ENCODE data around the gene KRTAP10-2.
"Not testable (repeated sequence)": the region's sequence is repeated elsewhere in the genome, so short reads cannot be mapped to it uniquely, and the experiment has no call there.

Gene KRTAP10-2, protein sequence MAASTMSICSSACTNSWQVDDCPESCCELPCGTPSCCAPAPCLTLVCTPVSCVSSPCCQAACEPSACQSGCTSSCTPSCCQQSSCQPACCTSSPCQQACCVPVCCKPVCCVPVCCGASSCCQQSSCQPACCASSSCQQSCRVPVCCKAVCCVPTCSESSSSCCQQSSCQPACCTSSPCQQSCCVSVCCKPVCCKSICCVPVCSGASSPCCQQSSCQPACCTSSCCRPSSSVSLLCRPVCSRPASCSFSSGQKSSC

DNA sequence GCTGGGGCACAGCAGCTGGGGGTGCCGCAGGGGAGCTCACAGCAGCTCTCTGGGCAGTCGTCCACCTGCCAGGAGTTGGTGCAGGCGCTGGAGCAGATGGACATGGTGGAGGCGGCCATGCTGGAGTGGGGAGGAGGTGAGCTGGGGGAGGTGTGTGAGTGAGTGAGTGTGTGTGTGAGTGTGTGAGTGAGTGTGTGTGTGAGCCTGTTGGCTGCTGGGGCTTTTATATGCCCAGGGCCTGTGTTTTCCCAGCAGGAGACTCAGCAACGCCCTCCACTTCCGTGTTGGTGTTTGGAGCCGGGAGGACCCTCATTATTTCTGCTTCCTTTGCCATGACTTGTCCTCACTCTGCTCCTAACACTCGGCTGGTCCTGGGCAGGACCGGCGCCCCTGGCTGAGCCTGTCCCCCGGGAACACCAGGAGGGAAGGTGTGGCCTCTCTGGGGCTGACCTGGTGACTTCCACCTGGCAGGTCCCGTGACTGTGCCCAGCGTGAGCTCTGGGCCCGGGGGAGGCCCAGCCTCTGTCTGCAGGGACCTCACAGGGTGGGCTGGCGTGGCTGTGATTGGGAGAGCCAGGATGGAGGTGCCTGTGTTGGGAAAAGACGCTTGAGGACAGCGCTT, at the start of gene KRTAP10-2:
Gene KRTAP10-2 (minus strand): TSS at position 166 of the 622 bp plus-strand sequence. CDS start 47 bp downstream, at position 119.
- peaks cover 3% of the 10 kb centered on the region; the same call in 1 of the 2 replicates for H3K9me3 ChIP-seq (ENCODE audit: low read depth, low read length)
- DNase-seq (ENCODE audit: low read depth, low spot score): no peak
- TF ChIP-seq FOXP2 (optimal IDR thresholded peaks at IDR 0.05; ENCODE audit: control extremely low read depth, extremely low read length, insufficient read depth) (no peak), EZH2 (IDR thresholded peaks at IDR 0.05) (no peak)
- no peaks in the 10 kb centered on the region for H3K36me3 ChIP-seq (ENCODE audit: insufficient read depth, low read length)
- no peak within 1 kb of the TSS for H3K27ac ChIP-seq
- no peak within 1 kb of the TSS for H3K4me3 ChIP-seq
- H3K9ac ChIP-seq (ENCODE audit: insufficient read length): no peak within 1 kb of the TSS

DNA sequence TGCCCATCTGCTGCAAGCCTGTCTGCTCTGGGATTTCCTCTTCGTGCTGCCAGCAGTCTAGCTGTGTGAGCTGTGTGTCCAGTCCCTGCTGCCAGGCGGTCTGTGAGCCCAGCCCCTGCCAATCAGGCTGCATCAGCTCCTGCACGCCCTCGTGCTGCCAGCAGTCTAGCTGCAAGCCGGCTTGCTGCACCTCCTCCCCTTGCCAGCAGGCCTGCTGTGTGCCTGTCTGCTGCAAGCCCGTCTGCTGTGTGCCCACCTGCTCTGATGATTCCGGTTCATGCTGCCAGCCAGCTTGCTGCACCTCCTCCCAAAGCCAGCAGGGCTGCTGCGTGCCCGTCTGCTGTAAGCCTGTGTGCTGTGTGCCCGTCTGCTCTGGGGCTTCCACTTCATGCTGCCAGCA, 49.8 kb upstream of the KRTAP10-2 start:
- H3K9ac ChIP-seq (ENCODE audit: insufficient read length); H3K4me3 ChIP-seq; H3K27ac ChIP-seq; DNase-seq (ENCODE audit: low read depth, low spot score); H3K9me3 ChIP-seq (ENCODE audit: low read depth, low read length): not testable (repeated sequence)
- H3K36me3 ChIP-seq (ENCODE audit: insufficient read depth, low read length): peaks cover 17% of the 10 kb centered on the region

DNA sequence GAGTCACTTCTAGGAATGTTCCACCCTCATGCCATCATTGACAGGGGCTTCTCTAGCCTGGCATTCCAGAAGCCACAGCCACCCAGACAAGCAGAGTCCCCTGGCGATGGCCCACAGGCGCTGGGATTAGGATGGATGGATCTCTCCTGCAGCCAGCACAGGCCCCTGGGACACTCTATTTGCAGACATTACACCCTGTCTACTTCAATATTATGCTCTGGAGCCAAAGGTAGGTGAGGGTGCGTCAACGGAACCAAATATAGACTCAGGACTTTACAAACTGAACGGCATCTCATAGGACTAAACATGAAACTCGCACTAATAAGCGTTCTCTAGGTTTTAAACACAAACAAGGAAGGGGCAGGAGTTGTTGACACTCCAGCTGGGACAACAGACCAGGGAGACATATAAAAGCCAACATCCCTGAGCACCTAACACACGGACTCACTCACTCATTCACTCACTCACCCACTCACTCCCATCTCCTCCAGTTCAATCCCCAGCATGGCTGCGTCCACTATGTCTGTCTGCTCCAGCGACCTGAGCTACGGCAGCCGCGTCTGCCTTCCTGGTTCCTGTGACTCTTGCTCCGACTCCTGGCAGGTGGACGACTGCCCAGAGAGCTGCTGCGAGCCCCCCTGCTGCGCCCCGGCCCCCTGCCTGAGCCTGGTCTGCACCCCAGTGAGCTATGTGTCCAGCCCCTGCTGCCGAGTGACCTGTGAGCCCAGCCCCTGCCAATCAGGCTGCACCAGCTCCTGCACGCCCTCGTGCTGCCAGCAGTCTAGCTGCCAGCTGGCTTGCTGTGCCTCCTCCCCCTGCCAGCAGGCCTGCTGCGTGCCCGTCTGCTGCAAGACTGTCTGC, 49.0 kb upstream of the KRTAP10-2 start, which contains the start of gene KRTAP10-7:
Gene KRTAP10-7 (plus strand): TSS at position 480 of the 861 bp plus-strand sequence. CDS start 25 bp downstream, at position 505.
- H3K36me3 ChIP-seq (ENCODE audit: insufficient read depth, low read length): peaks cover 13% of the 10 kb centered on the region
- not testable (repeated sequence) for DNase-seq (ENCODE audit: low read depth, low spot score); H3K9me3 ChIP-seq (ENCODE audit: low read depth, low read length); H3K4me3 ChIP-seq; H3K27ac ChIP-seq; H3K9ac ChIP-seq (ENCODE audit: insufficient read length)

DNA sequence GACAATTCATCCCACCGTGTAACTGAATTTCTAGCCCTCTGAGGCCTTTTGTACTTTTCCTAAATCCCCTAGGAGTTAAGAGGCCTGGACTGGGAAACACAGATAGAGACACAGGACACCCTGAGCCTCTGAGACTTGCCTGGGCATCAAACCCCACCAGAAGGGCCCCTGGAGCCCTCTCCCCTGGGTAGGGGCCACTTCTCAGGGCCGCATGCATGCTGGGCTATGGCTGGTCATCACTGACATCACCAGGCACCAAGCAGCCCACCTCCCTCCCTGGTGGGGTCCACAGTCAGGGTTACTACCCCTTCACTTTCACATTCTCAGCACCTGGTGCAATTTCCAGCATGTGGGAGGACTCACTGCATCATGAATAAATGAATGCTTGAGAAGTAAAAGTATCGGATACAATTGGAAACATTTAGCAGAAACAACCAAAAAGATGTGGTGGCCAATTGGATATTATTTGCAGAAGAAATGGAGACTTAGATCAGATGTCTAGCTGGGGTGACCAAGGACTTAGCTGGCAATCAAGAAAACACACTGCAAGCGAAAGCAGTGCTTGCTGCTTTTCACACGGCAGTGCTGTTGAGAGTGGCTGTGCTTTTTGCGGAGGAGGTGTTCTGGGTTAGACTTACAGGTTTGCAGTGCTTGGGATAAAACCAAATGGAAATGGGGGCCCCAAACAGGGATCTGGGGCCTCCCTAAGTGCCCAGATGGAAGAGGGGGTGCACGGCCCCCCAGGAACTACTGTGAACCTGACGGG, 48.1 kb upstream of the KRTAP10-2 start:
- no peak for TF ChIP-seq POLR2AphosphoS5 (IDR thresholded peaks at IDR 0.05; ENCODE audit: borderline replicate concordance, low read depth, low read length)
- no peak for TF ChIP-seq EZH2 (IDR thresholded peaks at IDR 0.05)
- TF ChIP-seq FOXP2 (optimal IDR thresholded peaks at IDR 0.05; ENCODE audit: control extremely low read depth, extremely low read length, insufficient read depth): no peak
- Histone ChIP-seq H3K9ac (ENCODE audit: insufficient read length) (no peak overlapping the region), H3K27ac (no peak overlapping the region), H3K9me3 (ENCODE audit: low read depth, low read length) (no peaks in the 10 kb centered on the region), H3K36me3 (ENCODE audit: insufficient read depth, low read length) (peaks cover 8% of the 10 kb centered on the region), H3K4me3 (no peak overlapping the region)
- no peak for DNase-seq (ENCODE audit: low read depth, low spot score)

DNA sequence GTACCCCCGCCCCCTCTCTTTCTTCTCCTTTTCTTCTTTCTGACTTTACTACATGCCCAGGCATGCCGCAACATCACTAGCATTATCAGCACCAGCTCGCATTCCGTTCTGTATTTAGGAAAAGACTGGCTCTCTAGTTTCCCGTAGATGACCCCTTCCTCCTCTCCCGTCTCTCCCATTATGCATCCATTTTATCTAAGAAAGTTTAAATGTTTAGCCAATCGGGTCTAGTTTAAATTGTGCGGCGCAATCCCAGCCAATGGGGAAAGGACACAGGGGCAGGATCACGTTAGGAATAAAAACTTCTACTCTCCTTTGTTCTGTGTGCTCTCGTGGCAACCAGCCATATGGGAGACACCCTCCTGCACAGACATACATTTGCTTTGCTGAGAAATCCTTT, 46.8 kb upstream of the KRTAP10-2 start:
- Histone ChIP-seq H3K9me3 (ENCODE audit: low read depth, low read length) (no peaks in the 10 kb centered on the region), H3K4me3 (no peak overlapping the region), H3K27ac (no peak overlapping the region), H3K36me3 (ENCODE audit: insufficient read depth, low read length) (no peaks in the 10 kb centered on the region), H3K9ac (ENCODE audit: insufficient read length) (no peak overlapping the region)
- no peak for DNase-seq (ENCODE audit: low read depth, low spot score)
- TF ChIP-seq EZH2 (IDR thresholded peaks at IDR 0.05): no peak
- no peak for TF ChIP-seq FOXP2 (optimal IDR thresholded peaks at IDR 0.05; ENCODE audit: control extremely low read depth, extremely low read length, insufficient read depth)
- TF ChIP-seq POLR2AphosphoS5 (IDR thresholded peaks at IDR 0.05; ENCODE audit: borderline replicate concordance, low read depth, low read length): no peak

DNA sequence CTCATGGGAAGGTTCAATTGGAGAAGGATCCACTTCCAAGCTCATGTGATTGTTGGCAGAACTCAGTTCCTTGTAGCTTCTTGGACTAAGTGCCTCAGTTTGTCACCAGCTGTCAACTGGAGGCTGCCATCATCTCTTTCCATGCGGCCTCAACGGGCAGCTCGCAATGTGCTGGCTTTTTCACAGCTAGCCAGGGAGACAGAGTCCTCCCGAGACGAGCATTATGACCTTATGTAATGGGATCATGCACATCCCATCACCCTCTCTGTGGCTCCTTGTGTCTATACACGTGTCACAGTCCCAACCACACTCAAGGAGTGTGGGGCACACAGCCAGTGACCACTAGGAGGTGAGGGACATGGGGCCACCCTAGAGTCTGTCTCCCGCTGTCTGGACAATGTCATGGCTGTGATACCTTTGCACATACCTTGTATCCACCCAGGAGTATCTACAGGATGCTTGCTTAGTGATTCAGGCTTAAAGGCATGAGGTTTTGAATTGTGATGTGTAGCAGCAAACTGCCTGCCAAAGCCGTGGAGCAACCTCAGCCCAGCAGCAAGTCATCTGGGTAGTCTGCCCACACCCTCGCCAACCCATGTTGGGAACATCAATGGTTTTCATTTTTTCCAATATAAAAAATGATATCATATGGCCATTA, 44.9 kb upstream of the KRTAP10-2 start:
- no peak overlapping the region for H3K27ac ChIP-seq
- DNase-seq (ENCODE audit: low read depth, low spot score): no peak
- TF ChIP-seq EZH2 (IDR thresholded peaks at IDR 0.05): no peak
- TF ChIP-seq FOXP2 (optimal IDR thresholded peaks at IDR 0.05; ENCODE audit: control extremely low read depth, extremely low read length, insufficient read depth): no peak
- TF ChIP-seq POLR2AphosphoS5 (IDR thresholded peaks at IDR 0.05; ENCODE audit: borderline replicate concordance, low read depth, low read length): no peak

DNA sequence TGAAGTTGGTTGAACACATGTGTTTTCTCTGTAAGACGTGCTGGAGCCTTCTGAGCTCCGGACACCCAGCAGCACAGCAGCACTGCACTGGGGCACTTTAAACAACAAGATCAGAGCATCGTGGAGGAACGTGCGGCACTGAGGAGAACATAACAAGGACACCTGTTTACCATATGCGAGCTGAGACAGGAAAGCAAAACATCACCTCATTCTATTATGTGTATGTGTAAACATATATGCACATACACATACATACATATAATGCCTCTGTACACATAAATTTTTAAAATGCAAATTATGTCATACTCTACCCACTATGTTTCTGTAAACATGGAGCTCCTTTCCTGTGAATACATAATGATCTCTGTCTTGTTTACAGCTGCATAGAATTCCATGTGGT, 44.2 kb upstream of the KRTAP10-2 start:
- no peak for DNase-seq (ENCODE audit: low read depth, low spot score)
- Histone ChIP-seq H3K4me3 (no peak overlapping the region), H3K9me3 (ENCODE audit: low read depth, low read length) (no peaks in the 10 kb centered on the region), H3K36me3 (ENCODE audit: insufficient read depth, low read length) (no peaks in the 10 kb centered on the region), H3K27ac (no peak overlapping the region), H3K9ac (ENCODE audit: insufficient read length) (no peak overlapping the region)
- TF ChIP-seq FOXP2 (optimal IDR thresholded peaks at IDR 0.05; ENCODE audit: control extremely low read depth, extremely low read length, insufficient read depth) (no peak), POLR2AphosphoS5 (IDR thresholded peaks at IDR 0.05; ENCODE audit: borderline replicate concordance, low read depth, low read length) (no peak), EZH2 (IDR thresholded peaks at IDR 0.05) (no peak)

More for the DNA sequence above, 44.9 kb upstream of the KRTAP10-2 start:
- no peak overlapping the region for H3K4me3 ChIP-seq
- no peaks in the 10 kb centered on the region for H3K36me3 ChIP-seq (ENCODE audit: insufficient read depth, low read length)
- H3K9me3 ChIP-seq (ENCODE audit: low read depth, low read length): no peaks in the 10 kb centered on the region
- no peak overlapping the region for H3K9ac ChIP-seq (ENCODE audit: insufficient read length)
